NT2/D1 (cell line): ENCODE results near the gene CAMTA1.

Experiments
- YY1 ChIP-seq: IDR thresholded peaks from 2 replicates; pipeline ENCODE4 v1.6.1; 2011; ENCODE audit not compliant: insufficient read length, insufficient read depth
- ZNF274 ChIP-seq: IDR thresholded peaks from 2 replicates; pipeline ENCODE4 v1.6.1; 2011; ENCODE audit warnings: mild to moderate bottlenecking, low read depth, low read length

- no peak for TF ChIP-seq YY1
- no peak for TF ChIP-seq ZNF274
Measured at GRCh38 chr1:7640920-7641585, 855.8 kb downstream of the CAMTA1 start.
